Thyroid gland (tissue), 4 donors: ENCODE data around the gene SLC37A1.

Experiments
- CTCF ChIP-seq, 6 experiments: fragments of 200-600 bp in 3 of 6; fragments of 450-650 bp in 3 of 6; sonication (generic) in 3 of 6; IDR thresholded peaks; one replicate each; pipeline ENCODE4 v1.5.1; 2016 to 2019; ENCODE audit warnings: antibody characterized with exemption in 6 of 6, mild to moderate bottlenecking in 2 of 6, inconsistent platforms in 1 of 6, moderate library complexity in 1 of 6
- POLR2A ChIP-seq, 2 donors: fragments of 450-650 bp; IDR thresholded peaks; one replicate each; pipeline ENCODE4 v1.6.1; 2017; ENCODE audit warnings: antibody characterized with exemption in 2 of 2, mild to moderate bottlenecking in 2 of 2, moderate library complexity in 1 of 2

GRCh38 chr21:42521384-42521783 is 7.7 kb downstream of the SLC37A1 start:
- no peak for TF ChIP-seq POLR2A (IDR thresholded peaks at IDR 0.05)
- TF ChIP-seq CTCF (IDR thresholded peaks at IDR 0.05): no peak
